Activated B cell treated with CpG ODN at 0.5 μM for 24 hours (primary cell): ENCODE measurements around the gene GNAT3. TPM values are rescaled to one million over a fixed set of nuclear protein-coding genes. Genes with fewer than 3 reads are reported as not detected.

Experiments used
- ATAC-seq: fragments of 200-7000 bp; cut with Tn5 transposase; one replicate; pipeline ENCODE4 v1.10.0; 2021; ENCODE audit warnings: low read depth, mild to moderate bottlenecking, moderate library complexity
- CTCF ChIA-PET: fragments of 350-600 bp; sonication (Branson Sonifier 250); formaldehyde crosslinking; loops from one replicate; lab custom pipeline; 2021; ENCODE audit warnings: antibody characterized with exemption; lab: Charles Lee
- POLR2A ChIA-PET: fragments of 350-600 bp; sonication (Branson Sonifier 250); formaldehyde crosslinking; loops from one replicate; lab custom pipeline; 2021; ENCODE audit warnings: antibody characterized with exemption; lab: Charles Lee
- DNase-seq: peaks from one replicate; pipeline ENCODE4 v3.0.0; 2022
- H3K27ac Mint-ChIP-seq: one replicate; pipeline ENCODE4 v1.8.0; 2020; ENCODE audit warnings: mixed read lengths
- H3K27me3 Mint-ChIP-seq: one replicate; pipeline ENCODE4 v1.8.0; 2021; ENCODE audit warnings: mixed read lengths
- H3K36me3 Mint-ChIP-seq: one replicate; pipeline ENCODE4 v1.8.0; 2021; ENCODE audit warnings: low read depth, mixed read lengths
- H3K4me1 Mint-ChIP-seq: one replicate; pipeline ENCODE4 v1.8.0; 2021; ENCODE audit warnings: mixed read lengths
- H3K4me3 Mint-ChIP-seq: one replicate; pipeline ENCODE4 v1.8.0; 2020; ENCODE audit warnings: mild to moderate bottlenecking, mixed read lengths
- H3K9me3 Mint-ChIP-seq: one replicate; pipeline ENCODE4 v1.8.0; 2020; ENCODE audit warnings: mixed read lengths
- intact Hi-C: fragments of 100-400 bp; cut with micrococcal nuclease; formaldehyde crosslinking; loops from one replicate; pipeline ENCODE4 v1.15.1; 2024
- total RNA-seq: library from RNA; stranded (reverse); gene quantifications from 2 replicates; pipeline ENCODE4 v1.2.3, GENCODE V29; 2022
- TF ChIP-seq, protein P1 (sequence below): fragments of 200-600 bp; IDR thresholded peaks from one replicate; pipeline ENCODE4 v1.8.0; 2022; ENCODE audit warnings: antibody characterized with exemption, mild to moderate bottlenecking

GNAT3 gene
- total RNA-seq, 1 donor from 2014 or later, result not detected

DNA sequence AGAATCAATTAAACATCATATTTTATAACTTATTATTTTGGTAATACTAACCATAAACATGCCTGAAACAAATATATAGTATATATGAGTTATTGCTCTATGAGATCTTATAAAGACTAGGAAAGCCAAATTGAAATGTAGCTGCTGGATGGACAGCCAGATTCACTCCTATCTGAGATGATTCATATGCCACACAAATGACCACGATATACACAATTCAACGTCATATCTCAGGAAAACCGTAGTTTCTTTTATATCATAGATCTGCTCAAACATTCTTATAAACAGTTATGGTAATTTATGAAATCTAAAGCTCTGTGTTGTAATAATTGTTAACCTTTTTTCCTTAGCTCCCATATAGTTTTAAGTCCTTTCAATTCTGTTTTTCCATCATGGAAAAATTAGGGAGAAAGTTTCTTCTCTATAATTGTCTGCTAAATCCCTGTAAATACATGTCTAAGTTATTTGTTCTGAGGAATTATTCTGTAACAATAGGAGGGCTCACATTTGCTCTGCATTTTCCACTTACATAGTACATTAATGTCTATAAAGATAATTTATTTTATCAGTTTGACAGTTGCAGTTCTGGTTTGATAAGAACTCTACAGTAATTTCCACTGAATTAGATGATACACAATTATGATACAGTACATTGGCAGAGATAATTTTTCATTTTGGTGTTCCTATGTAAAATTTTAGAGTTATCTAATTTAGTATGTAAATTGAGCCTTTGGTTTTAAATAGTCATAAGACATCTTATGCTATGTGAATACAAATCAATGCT, 42.7 kb downstream of the GNAT3 start:
- DNase-seq (no peak), ATAC-seq (no peak)
- H3K27ac Mint-ChIP-seq, result no peak overlapping the region
- H3K4me3 Mint-ChIP-seq, result no peak overlapping the region
- H3K9me3 Mint-ChIP-seq, result no peaks in the 10 kb centered on the region
- TF ChIP-seq, protein P1, sequence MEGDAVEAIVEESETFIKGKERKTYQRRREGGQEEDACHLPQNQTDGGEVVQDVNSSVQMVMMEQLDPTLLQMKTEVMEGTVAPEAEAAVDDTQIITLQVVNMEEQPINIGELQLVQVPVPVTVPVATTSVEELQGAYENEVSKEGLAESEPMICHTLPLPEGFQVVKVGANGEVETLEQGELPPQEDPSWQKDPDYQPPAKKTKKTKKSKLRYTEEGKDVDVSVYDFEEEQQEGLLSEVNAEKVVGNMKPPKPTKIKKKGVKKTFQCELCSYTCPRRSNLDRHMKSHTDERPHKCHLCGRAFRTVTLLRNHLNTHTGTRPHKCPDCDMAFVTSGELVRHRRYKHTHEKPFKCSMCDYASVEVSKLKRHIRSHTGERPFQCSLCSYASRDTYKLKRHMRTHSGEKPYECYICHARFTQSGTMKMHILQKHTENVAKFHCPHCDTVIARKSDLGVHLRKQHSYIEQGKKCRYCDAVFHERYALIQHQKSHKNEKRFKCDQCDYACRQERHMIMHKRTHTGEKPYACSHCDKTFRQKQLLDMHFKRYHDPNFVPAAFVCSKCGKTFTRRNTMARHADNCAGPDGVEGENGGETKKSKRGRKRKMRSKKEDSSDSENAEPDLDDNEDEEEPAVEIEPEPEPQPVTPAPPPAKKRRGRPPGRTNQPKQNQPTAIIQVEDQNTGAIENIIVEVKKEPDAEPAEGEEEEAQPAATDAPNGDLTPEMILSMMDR, result no peak
- ChIA-PET POLR2A (interaction anchor here (0.8 kb wide), 1 partner anchor 502 kb away, joined by 5 read pairs; no protein-coding TSS in a partner anchor), CTCF (no interaction called here)
- H3K27me3 Mint-ChIP-seq, result no peaks in the 10 kb centered on the region
- no peaks in the 10 kb centered on the region for H3K36me3 Mint-ChIP-seq
- no peaks in the 10 kb centered on the region for H3K4me1 Mint-ChIP-seq
- intact Hi-C loops, result no loop called here

DNA sequence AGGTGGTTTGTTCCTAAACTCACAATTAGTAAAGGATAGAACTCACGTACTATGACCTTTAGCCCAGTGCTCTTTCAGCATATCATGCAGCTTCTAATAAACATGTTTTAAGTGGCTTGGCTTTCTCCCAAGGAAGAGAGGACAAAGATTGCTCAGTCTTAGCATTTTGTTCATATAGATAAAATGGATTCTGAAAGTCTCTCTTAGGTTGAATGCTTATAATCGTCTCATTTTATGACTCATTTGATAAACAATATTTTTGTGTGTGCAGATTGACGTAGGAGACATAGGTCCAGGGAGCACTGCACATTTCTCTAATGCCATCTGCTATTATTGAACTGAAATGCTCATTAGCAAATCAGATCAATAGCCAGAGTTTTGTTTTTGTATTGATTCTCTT, 44.8 kb downstream of the GNAT3 start:
- TF ChIP-seq, protein P1, result no peak
- no peaks in the 10 kb centered on the region for H3K4me1 Mint-ChIP-seq
- H3K27ac Mint-ChIP-seq, result no peak overlapping the region
- ChIA-PET POLR2A (no interaction called here), CTCF (no interaction called here)
- intact Hi-C loops, result no loop called here
- no peaks in the 10 kb centered on the region for H3K27me3 Mint-ChIP-seq
- H3K4me3 Mint-ChIP-seq, result no peak overlapping the region
- H3K9me3 Mint-ChIP-seq, result no peaks in the 10 kb centered on the region
- H3K36me3 Mint-ChIP-seq, result no peaks in the 10 kb centered on the region
- ATAC-seq, result no peak
- no peak for DNase-seq

DNA sequence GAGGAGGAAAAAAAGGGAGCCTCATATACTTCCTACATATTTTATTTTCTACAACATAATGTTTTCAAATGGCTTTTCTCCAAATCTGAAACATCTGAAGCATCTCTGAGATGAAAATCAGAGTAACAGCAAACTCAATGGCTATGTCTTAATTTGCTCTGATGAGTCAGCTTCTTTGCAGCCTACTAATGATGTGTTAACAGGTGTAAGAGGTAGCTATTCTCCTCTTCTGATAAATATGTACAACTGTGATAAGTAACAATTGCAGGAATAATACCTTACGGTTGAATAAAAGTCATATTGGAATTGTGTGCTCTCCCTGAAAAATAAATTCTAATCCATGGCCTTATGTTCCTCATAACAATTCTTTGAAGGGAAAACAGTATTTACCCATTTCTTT, 45.2 kb downstream of the GNAT3 start:
- ATAC-seq (no peak), DNase-seq (no peak)
- POLR2A ChIA-PET, result no interaction called here
- intact Hi-C loops, result no loop called here
- H3K4me3 Mint-ChIP-seq, result no peak overlapping the region
- no peaks in the 10 kb centered on the region for H3K4me1 Mint-ChIP-seq
- CTCF ChIA-PET, result no interaction called here
- H3K27ac Mint-ChIP-seq, result no peak overlapping the region
- H3K27me3 Mint-ChIP-seq, result no peaks in the 10 kb centered on the region
- no peaks in the 10 kb centered on the region for H3K36me3 Mint-ChIP-seq
- TF ChIP-seq, protein P1, result no peak
- H3K9me3 Mint-ChIP-seq, result no peaks in the 10 kb centered on the region

DNA sequence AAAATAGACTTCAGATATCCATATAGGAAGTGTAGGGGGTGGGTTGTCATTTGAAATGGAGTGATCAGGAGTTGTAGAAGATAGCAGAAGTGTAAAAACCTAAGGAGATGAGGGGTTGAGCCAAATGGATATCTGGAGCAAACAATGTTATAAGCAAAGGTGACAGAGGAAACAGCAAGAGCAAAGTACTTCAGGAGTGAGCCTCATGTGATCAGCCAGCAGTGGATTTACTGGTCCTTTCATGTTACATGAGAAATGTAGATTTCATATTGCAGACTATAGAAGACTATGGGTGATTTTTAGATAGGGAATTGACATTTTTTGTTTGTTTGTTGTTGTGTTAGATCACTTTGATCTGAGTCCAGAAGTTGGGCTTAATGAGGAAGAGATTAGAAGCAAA, 47.7 kb downstream of the GNAT3 start:
- Mint-ChIP-seq H3K27ac (no peak overlapping the region), H3K4me1 (no peaks in the 10 kb centered on the region), H3K9me3 (no peaks in the 10 kb centered on the region), H3K27me3 (no peaks in the 10 kb centered on the region), H3K4me3 (no peak overlapping the region), H3K36me3 (no peaks in the 10 kb centered on the region)
- ATAC-seq, result no peak
- ChIA-PET POLR2A (no interaction called here), CTCF (no interaction called here)
- intact Hi-C loops, result no loop called here
- TF ChIP-seq, protein P1, result no peak
- no peak for DNase-seq

DNA sequence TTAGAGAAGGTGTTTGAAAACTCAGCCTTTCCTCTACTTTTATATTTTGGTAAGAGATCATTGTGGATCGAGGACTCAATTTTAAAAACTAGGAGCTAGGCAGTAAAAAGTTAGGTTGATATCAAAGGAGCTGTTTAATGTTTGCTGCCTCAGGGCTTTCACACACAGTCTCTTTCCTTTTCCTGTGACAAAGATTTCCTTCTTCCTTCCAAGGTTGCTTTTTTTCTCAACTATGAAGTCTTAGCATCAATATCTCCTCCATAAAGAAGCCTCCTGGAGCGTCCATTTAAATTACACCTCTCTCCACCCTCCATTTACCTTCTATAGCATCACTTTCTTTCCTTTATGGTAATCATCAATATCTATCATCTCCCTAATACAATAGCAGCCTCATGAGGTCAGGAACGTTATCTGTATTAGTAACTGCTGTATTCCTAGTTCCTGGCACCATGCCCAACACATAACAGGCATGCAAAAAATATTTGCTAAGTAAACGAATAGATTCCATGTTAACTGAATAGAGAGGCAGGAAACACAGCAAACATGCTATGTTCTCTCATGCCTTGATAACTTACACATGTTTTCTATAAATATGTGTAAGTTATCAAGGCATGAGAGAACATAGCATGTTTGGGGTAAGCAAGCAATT, 48.5 kb downstream of the GNAT3 start:
- DNase-seq (no peak), ATAC-seq (no peak)
- Mint-ChIP-seq H3K27ac (no peak overlapping the region), H3K36me3 (no peaks in the 10 kb centered on the region), H3K9me3 (no peaks in the 10 kb centered on the region), H3K27me3 (no peaks in the 10 kb centered on the region), H3K4me3 (no peak overlapping the region), H3K4me1 (no peaks in the 10 kb centered on the region)
- ChIA-PET CTCF (no interaction called here), POLR2A (no interaction called here)
- TF ChIP-seq, protein P1, result no peak
- intact Hi-C loops, result no loop called here
